Nephron (organoid): Measurements from ENCODE around the gene EPS8L1.

Source experiments
- H3K27ac Mint-ChIP-seq, 3 experiments: 2 replicates each; pipeline ENCODE4 v1.8.0; 2020; ENCODE audit warnings: mixed read lengths in 3 of 3, mild to moderate bottlenecking in 2 of 3, moderate library complexity in 1 of 3
- H3K27me3 Mint-ChIP-seq: 2 replicates; pipeline ENCODE4 v1.8.0; 2021; ENCODE audit warnings: low read depth, mild to moderate bottlenecking, moderate library complexity, mixed read lengths
- H3K36me3 Mint-ChIP-seq: 2 replicates; pipeline ENCODE4 v1.8.0; 2020; ENCODE audit warnings: low read depth, mixed read lengths
- H3K4me1 Mint-ChIP-seq: 2 replicates; pipeline ENCODE4 v1.8.0; 2020; ENCODE audit warnings: mixed read lengths
- H3K4me3 Mint-ChIP-seq, 3 experiments: 2 replicates each; pipeline ENCODE4 v1.8.0; 2020; ENCODE audit warnings: mild to moderate bottlenecking in 3 of 3, mixed read lengths in 3 of 3, moderate library complexity in 2 of 3
- H3K9me3 Mint-ChIP-seq: 2 replicates; pipeline ENCODE4 v1.8.0; 2020; ENCODE audit warnings: mixed read lengths
- TF ChIP-seq, protein P1 (sequence below), 3 experiments: fragments of 200-600 bp; sonication (generic); IDR thresholded peaks; one replicate each; pipeline ENCODE4 v1.5.0; 2021; ENCODE audit warnings: antibody characterized with exemption in 3 of 3; ENCODE audit not compliant: unreplicated experiment in 3 of 3

The EPS8L1 gene

DNA sequence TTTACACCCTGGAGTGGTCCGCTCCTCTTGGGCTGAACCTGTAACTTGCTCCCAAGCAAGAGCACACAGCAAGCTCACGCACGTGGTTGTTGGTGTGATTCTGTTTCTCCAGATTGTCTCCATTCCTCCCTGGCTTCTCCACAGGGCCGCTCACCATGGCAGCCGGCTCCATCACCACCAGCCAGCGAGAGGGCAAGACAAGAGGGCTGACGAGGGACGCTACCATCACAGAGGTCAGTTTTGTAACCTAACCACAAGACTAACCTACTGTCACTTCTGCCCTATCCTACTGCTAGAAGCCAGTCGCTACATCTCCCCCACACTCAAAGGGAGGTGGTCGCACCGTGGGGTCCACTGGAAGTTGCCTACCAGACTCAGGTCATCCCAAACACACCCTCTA is 33.0 kb upstream of the EPS8L1 start:
- H3K9me3 Mint-ChIP-seq, result no peaks in the 10 kb centered on the region
- no peak overlapping the region for H3K4me3 Mint-ChIP-seq
- H3K27me3 Mint-ChIP-seq, result no peaks in the 10 kb centered on the region
- peaks cover 26% of the 10 kb centered on the region for H3K36me3 Mint-ChIP-seq
- H3K4me1 Mint-ChIP-seq, result no peaks in the 10 kb centered on the region
- TF ChIP-seq, protein P1, sequence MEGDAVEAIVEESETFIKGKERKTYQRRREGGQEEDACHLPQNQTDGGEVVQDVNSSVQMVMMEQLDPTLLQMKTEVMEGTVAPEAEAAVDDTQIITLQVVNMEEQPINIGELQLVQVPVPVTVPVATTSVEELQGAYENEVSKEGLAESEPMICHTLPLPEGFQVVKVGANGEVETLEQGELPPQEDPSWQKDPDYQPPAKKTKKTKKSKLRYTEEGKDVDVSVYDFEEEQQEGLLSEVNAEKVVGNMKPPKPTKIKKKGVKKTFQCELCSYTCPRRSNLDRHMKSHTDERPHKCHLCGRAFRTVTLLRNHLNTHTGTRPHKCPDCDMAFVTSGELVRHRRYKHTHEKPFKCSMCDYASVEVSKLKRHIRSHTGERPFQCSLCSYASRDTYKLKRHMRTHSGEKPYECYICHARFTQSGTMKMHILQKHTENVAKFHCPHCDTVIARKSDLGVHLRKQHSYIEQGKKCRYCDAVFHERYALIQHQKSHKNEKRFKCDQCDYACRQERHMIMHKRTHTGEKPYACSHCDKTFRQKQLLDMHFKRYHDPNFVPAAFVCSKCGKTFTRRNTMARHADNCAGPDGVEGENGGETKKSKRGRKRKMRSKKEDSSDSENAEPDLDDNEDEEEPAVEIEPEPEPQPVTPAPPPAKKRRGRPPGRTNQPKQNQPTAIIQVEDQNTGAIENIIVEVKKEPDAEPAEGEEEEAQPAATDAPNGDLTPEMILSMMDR (IDR thresholded peaks at IDR 0.05; ENCODE audit: unreplicated experiment in 3 of 3), result no peak
- H3K27ac Mint-ChIP-seq, result no peak overlapping the region

DNA sequence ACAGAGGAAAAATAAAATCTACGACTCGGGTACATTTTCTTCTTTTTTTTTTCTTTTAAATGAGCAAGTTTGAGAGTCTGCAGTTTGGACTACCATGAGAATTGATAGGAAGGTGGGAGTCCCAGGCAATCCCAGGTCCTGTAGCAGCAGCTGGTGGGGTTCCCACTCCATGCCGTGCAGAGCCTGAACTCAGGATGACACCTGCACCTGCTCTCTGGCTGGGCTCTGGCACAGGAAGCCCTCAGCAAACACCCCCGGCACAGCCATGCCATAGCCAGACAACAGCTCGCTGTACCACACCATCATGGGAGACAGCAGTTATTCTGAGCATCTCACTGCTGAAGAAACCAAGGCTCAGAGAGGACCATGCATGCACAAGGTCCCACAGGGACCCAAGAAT is 31.4 kb upstream of the EPS8L1 start:
- no peak overlapping the region for H3K27ac Mint-ChIP-seq
- H3K4me3 Mint-ChIP-seq, result no peak overlapping the region
- H3K9me3 Mint-ChIP-seq, result no peaks in the 10 kb centered on the region
- no peaks in the 10 kb centered on the region for H3K27me3 Mint-ChIP-seq
- TF ChIP-seq, protein P1 (IDR thresholded peaks at IDR 0.05; ENCODE audit: unreplicated experiment in 3 of 3), result no peak
- H3K36me3 Mint-ChIP-seq, result peaks cover 36% of the 10 kb centered on the region
- no peaks in the 10 kb centered on the region for H3K4me1 Mint-ChIP-seq

DNA sequence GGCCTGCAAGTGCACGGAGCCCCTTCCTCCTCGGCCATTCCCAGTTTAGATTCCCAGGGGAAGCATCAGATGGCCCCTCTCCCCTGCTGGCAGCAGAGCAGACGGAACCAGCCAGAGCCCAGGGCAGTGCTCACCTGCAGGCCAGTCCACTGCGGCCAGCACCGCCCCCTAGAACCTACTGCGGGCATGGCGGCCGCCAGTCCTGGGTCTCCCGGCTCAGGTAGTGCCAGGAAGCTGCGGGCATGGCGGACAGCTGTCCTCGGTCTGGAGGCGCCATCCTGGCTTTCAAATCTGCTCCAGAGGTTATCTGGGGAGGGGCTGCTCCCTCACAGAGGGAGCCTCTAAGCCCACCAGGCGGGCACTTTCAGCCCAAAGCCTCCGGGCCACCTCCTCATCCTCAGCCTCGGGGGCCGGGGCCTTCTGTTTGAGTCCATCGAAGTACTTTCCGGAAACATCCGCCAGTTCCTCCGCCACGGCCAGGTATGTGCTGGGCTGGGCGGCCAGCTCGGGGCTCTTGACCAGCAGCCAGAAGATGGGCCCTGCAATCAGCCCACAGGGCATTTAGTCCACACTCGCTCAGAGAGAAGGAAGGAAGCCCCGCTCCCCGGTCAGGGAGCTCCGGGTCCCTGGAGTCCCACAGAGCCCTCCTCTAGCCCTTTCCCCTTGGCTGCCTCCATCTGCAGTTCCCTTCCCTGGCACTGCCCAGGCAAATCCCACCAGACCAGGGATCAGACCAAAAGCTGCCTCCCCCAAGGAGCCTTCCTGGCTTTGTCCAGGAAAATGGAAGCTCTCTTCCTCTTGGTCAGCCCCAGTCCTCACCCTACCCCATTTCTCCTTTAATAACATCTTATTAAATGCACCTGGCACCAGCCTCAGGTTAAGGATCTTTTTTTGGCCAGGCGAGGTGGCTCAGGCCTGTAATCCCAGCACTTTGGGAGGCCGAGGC is 30.6 kb upstream of the EPS8L1 start:
- no peaks in the 10 kb centered on the region for H3K27me3 Mint-ChIP-seq
- H3K4me3 Mint-ChIP-seq, result no peak overlapping the region
- no peak overlapping the region for H3K27ac Mint-ChIP-seq
- TF ChIP-seq, protein P1 (IDR thresholded peaks at IDR 0.05; ENCODE audit: unreplicated experiment in 3 of 3), result no peak
- H3K4me1 Mint-ChIP-seq, result no peaks in the 10 kb centered on the region
- H3K9me3 Mint-ChIP-seq, result no peaks in the 10 kb centered on the region
- peaks cover 33% of the 10 kb centered on the region for H3K36me3 Mint-ChIP-seq

DNA sequence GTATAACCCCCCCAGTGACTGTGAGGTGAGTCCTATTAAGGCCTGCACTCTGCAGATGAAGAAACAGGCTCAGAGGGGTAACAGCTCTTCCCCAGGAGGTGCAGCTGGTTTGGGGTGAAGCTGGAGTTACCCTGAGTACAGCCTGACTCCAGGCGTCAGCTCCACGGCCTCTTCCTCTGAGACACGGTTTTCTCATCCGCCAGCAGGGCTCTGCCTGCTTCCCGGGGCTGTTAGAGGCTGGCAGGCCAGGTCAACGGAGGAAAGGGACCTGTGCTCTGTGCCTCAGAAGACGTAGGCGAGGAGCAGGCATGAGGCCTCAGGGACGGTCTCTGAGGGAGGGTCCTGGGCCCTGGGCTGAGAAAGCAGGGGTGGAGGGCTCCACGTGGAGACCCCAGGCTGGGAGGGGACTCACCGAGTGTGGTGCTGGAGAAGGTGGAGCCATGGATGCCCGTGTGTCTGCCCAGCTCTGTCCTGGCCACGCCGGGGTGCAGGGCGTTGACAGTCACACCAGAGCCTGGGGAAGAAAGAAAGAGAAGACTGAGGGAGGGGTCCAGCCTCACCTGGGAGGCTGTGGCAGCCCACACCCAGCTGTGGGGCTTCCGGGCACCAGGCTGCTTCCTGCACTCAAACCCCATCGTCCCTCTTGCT is 28.6 kb upstream of the EPS8L1 start:
- TF ChIP-seq, protein P1 (IDR thresholded peaks at IDR 0.05; ENCODE audit: unreplicated experiment in 3 of 3), result no peak
- Mint-ChIP-seq H3K4me3 (no peak overlapping the region), H3K4me1 (no peaks in the 10 kb centered on the region), H3K9me3 (no peaks in the 10 kb centered on the region), H3K27me3 (no peaks in the 10 kb centered on the region), H3K36me3 (peaks cover 36% of the 10 kb centered on the region), H3K27ac (no peak overlapping the region)

DNA sequence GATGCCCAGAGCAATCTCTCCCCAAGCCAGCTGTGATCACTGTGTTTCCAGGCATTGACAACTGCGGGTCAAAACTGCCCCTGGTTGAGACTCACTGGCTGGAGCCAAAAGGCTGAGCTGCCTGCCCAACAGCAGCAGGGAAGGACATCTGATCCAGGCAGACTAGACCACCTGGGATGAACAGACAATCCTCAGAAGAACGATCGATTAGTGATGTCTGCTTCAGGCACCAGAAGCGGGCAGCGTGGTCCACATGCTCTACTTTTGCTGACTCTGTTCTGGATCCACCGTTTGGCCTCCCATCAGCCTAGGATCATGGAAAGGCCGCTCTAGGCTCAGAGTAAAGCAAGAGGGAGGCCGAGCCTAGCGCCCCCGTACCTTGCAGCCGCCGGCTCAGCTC is 27.7 kb upstream of the EPS8L1 start:
- Mint-ChIP-seq H3K9me3 (no peaks in the 10 kb centered on the region), H3K27ac (no peak overlapping the region), H3K4me3 (no peak overlapping the region), H3K4me1 (no peaks in the 10 kb centered on the region), H3K27me3 (no peaks in the 10 kb centered on the region), H3K36me3 (peaks cover 31% of the 10 kb centered on the region)
- TF ChIP-seq, protein P1 (IDR thresholded peaks at IDR 0.05; ENCODE audit: unreplicated experiment in 3 of 3), result no peak
